GM12878 (cell line): ENCODE data around the gene PATE4. TPM values are rescaled to one million over a fixed set of nuclear protein-coding genes. Genes with fewer than 3 reads are reported as not detected.
A peak's percentile ranks its signal among the peaks of the same experiment; 100 is the strongest.

Experiments used
- ATAC-seq: fragments of 200-7000 bp; cut with Tn5 transposase; 3 replicates; pipeline ENCODE4 v1.9.1; 2020; ENCODE audit warnings: mild to moderate bottlenecking, moderate library complexity
- BruUV-seq: library from RNA; stranded (reverse); fragments of 400-500 nt; replicated peaks from 2 replicates; lab custom pipeline; 2021; lab: Mats Ljungman, UMichigan
- CTCF ChIA-PET: fragments of 300-600 bp; sonication (Branson Sonifier 250); formaldehyde crosslinking; extraction: SDS; loops from one replicate; lab custom pipeline; 2021; ENCODE audit warnings: inconsistent platforms; lab: Yijun Ruan, JAX
- POLR2A ChIA-PET: fragments of 350-600 bp; formaldehyde crosslinking; extraction: SDS; loops from one replicate; lab custom pipeline; 2021; ENCODE audit warnings: inconsistent platforms; lab: Charles Lee
- RAD21 ChIA-PET: fragments of 300-600 bp; sonication (Branson Sonifier 250); formaldehyde crosslinking; loops from one replicate; lab custom pipeline; 2023; ENCODE audit warnings: antibody characterized with exemption; ENCODE audit not compliant: unreplicated experiment; lab: Charles Lee
- SMC1A ChIA-PET: fragments of 300-600 bp; sonication (Branson Sonifier 250); formaldehyde crosslinking; loops from one replicate; lab custom pipeline; 2023; ENCODE audit not compliant: unreplicated experiment, uncharacterized antibody; lab: Charles Lee
- DNase-seq: peaks from one replicate; pipeline ENCODE4 v3.0.0-alpha.2; 2011; ENCODE audit warnings: low read depth, low spot score
- FAIRE-seq: peaks from 3 replicates; lab custom pipeline; 2011; peaks lifted over from hg19 to GRCh38; lab: Jason Lieb, UNC
- H2AFZ ChIP-seq: 2 replicates; pipeline ENCODE4 v1.6.0; 2011; ENCODE audit warnings: low read depth, low read length, control low read depth; ENCODE audit not compliant: control insufficient read depth
- H3K27ac ChIP-seq: 2 replicates; pipeline ENCODE4 v1.5.1; 2011; ENCODE audit warnings: control low read depth; ENCODE audit not compliant: control insufficient read depth, insufficient read depth
- H3K27me3 ChIP-seq, 2 experiments: replicated peaks in 1 of 2; 2 replicates each; pipeline versions ENCODE4 v1.6.0 to v1.6.1; 2011; ENCODE audit warnings: low read length in 1 of 2; ENCODE audit not compliant: control insufficient read depth in 2 of 2, insufficient read depth in 2 of 2
- H3K36me3 ChIP-seq, 2 experiments: 2 replicates each; pipeline ENCODE4 v1.5.1; 2011; ENCODE audit warnings: low read length in 1 of 2; ENCODE audit not compliant: control insufficient read depth in 2 of 2, insufficient read depth in 2 of 2
- H3K4me1 ChIP-seq: 2 replicates; pipeline ENCODE4 v1.6.1; 2011; ENCODE audit warnings: mild to moderate bottlenecking, low read length, moderate library complexity, mixed read lengths; ENCODE audit not compliant: control insufficient read depth, insufficient read depth
- H3K4me2 ChIP-seq: 2 replicates; pipeline ENCODE4 v1.6.0; 2011; ENCODE audit warnings: control low read depth; ENCODE audit not compliant: control insufficient read depth, insufficient read depth
- H3K4me3 ChIP-seq: fragments of 200-600 bp; sonication (generic); 2 replicates; pipeline ENCODE4 v1.5.1; 2016
- H3K79me2 ChIP-seq: 2 replicates; pipeline ENCODE4 v1.6.0; 2011; ENCODE audit warnings: low read length; ENCODE audit not compliant: control insufficient read depth, insufficient read depth
- H3K9ac ChIP-seq: 2 replicates; pipeline ENCODE4 v1.8.0; 2011; ENCODE audit warnings: low read length, control low read depth, mixed read lengths; ENCODE audit not compliant: control insufficient read depth, insufficient read depth
- H3K9me3 ChIP-seq: replicated peaks from 3 replicates; pipeline ENCODE4 v1.5.1; 2011; ENCODE audit warnings: mild to moderate bottlenecking, low read length; ENCODE audit not compliant: control insufficient read depth, insufficient read depth
- H4K20me1 ChIP-seq: 2 replicates; pipeline ENCODE4 v1.6.0; 2011; ENCODE audit not compliant: control insufficient read depth, insufficient read depth
- CBX5 ChIP-seq: sonication (generic); IDR thresholded peaks from 2 replicates; pipeline ENCODE4 v1.6.1; 2016; ENCODE audit warnings: low read depth, moderate library complexity, mild to moderate bottlenecking, inconsistent platforms
- CREB1 ChIP-seq: IDR thresholded peaks from 2 replicates; pipeline ENCODE4 v1.6.1; 2012; ENCODE audit warnings: low read depth, mild to moderate bottlenecking, inconsistent platforms
- IRF3 ChIP-seq: fragments of 450-650 bp; IDR thresholded peaks from 2 replicates; pipeline ENCODE4 v1.6.1; 2014; ENCODE audit warnings: mild to moderate bottlenecking
- MTA3 ChIP-seq: IDR thresholded peaks from 2 replicates; pipeline ENCODE4 v1.6.1; 2012; ENCODE audit warnings: low read length, inconsistent platforms, borderline replicate concordance
- NFYA ChIP-seq: IDR thresholded peaks from 2 replicates; pipeline ENCODE4 v1.6.1; 2011; ENCODE audit warnings: low read depth, mild to moderate bottlenecking, low read length, improper control_type of control experiment, borderline replicate concordance
- NR2C1 ChIP-seq: fragments of 450-650 bp; IDR thresholded peaks from 2 replicates; pipeline ENCODE4 v1.6.1; 2017; ENCODE audit warnings: antibody characterized with exemption, mild to moderate bottlenecking, moderate library complexity
- RAD21 ChIP-seq: IDR thresholded peaks from 2 replicates; pipeline ENCODE4 v1.6.1; 2011; ENCODE audit warnings: mild to moderate bottlenecking, low read depth, low read length, moderate library complexity; ENCODE audit not compliant: insufficient read depth
- SUZ12 ChIP-seq: fragments of 200-600 bp; sonication (generic); IDR thresholded peaks from one replicate; pipeline ENCODE4 v1.6.1; 2018; ENCODE audit warnings: antibody characterized with exemption, mild to moderate bottlenecking; ENCODE audit not compliant: unreplicated experiment
- whole genome bisulfite sequencing: methylation state at CpG from one replicate; pipeline ENCODE4 v1.1.6; 2016; ENCODE audit warnings: low lambda C conversion rate; ENCODE audit not compliant: insufficient replicate concordance, insufficient coverage; ENCODE audit errors: missing lambda C conversion rate; 5-methylcytosine and 5-hydroxymethylcytosine counted together
- in situ Hi-C: fragments of 300-500 bp; cut with MboI; formaldehyde crosslinking; loops from 9 replicates; pipeline ENCODE4 v1.14.3; 2018; ENCODE audit warnings: mixed read lengths
- intact Hi-C: fragments of 100-400 bp; cut with micrococcal nuclease; formaldehyde crosslinking; loops from one replicate; pipeline ENCODE4 v1.14.2; 2022; ENCODE audit not compliant: unreplicated experiment
- polyA plus RNA-seq, 11 experiments: library from polyadenylated mRNA; depleted of rRNA in 4 of 11; unstranded in 6 of 11; stranded (reverse) in 5 of 11; fragments of >200 nt; fragmentation: Nextera tagmentation in 4 of 11; fragmentation: Illumina TruSeq in 1 of 11; extraction: Ambion mirVana in 4 of 11; extraction: Trizol in 1 of 11; gene quantifications; 1 replicate in 1 of 11; 2 replicates in 10 of 11; pipeline versions ENCODE4 v1.2.1 to v1.2.3, GENCODE V29; 2011 to 2016; ENCODE audit warnings: inconsistent platforms in 2 of 11, missing spikeins in 2 of 11, low read depth in 1 of 11
- total RNA-seq, 4 experiments: library from RNA; depleted of rRNA in 3 of 4; stranded (reverse); fragments of >200 nt in 3 of 4; fragmentation: Illumina TruSeq in 1 of 4; extraction: Trizol in 1 of 4; gene quantifications; 2 replicates each; pipeline versions ENCODE4 v1.2.1 to v1.2.3, GENCODE V29; 2013 to 2021
- TF ChIP-seq, protein P1 (sequence below), 3 experiments: IDR thresholded peaks in 2 of 3; conservative IDR thresholded peaks in 1 of 3; 2 replicates each; pipeline ENCODE4 v1.5.1; 2011; ENCODE audit warnings: low read depth in 3 of 3, low read length in 3 of 3, mild to moderate bottlenecking in 3 of 3, control low read depth in 2 of 3, moderate library complexity in 2 of 3, inconsistent platforms in 1 of 3, mixed read lengths in 1 of 3; ENCODE audit not compliant: control insufficient read depth in 2 of 3, insufficient read depth in 1 of 3; ENCODE audit errors: extremely low read depth in 1 of 3

The PATE4 gene
- total and polyA plus RNA-seq, 10 of the 15 experiments (the other 5 are each of a cell fraction or from before 2014, with no cell fraction given): 0.17 TPM; not detected in 9

DNA sequence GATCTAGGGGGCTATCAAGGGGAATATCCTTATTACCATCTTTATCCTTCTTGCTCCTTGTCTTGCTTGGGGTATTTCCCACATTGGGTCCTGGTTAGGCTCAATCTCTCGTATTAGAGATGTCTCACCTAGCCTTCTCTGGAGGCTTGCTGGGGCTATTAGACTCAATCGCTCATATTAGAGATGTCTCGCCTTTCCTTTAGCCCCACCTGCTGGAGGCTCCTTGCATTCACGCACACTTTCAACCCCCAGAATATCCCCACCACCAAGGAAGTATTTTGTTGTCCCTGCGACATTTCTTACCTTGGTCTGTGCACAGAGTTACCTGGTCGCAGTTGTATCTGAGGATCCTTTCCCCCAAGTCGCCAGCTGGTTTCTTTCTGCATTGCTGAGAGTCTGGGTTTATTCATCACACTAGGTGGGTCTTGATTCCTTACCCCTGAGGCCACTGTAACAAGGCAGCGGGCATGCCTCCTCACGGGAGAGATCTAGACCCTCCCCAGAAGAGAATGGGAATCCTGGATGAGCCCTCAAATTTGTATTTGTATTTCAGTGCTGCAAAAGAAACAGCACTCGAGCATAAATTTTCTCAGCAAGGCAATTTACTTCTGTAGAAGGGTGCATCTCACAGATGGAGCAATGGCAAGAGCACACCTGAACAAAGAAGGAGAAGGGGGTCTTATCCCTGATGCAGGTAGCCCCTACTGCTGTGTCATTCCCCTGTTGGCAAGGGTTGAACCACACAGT is 38.4 kb downstream of the PATE4 start:
- BruUV-seq: no TSS peak
- FAIRE-seq (no peak), ATAC-seq (peak; percentile 79), DNase-seq (no peak)
- Histone ChIP-seq H3K36me3 (no peaks in the 10 kb centered on the region), H3K4me1 (no peaks in the 10 kb centered on the region), H3K9ac (no peak overlapping the region), H3K27me3 (no peaks in the 10 kb centered on the region; a peak in 1 of 4 replicates), H3K79me2 (no peaks in the 10 kb centered on the region), H3K9me3 (peaks cover 5% of the 10 kb centered on the region; the same call in 2 of the 3 replicates), H2AFZ (no peak overlapping the region), H3K4me2 (no peak overlapping the region), H3K27ac (no peak overlapping the region), H4K20me1 (no peaks in the 10 kb centered on the region), H3K4me3 (no peak overlapping the region)
- CTCF ChIA-PET: interaction anchor here (0.7 to 1.0 kb wide), 2 partner anchors 450 to 905 kb away, joined by 3 read pairs; no protein-coding TSS in a partner anchor
- SMC1A ChIA-PET: no interaction called here
- POLR2A ChIA-PET: no interaction called here
- 61% methylated on average over 10 of the region's 10 CpGs for WGBS
- TF ChIP-seq CREB1: no peak
- TF ChIP-seq CBX5: 0 out of 2 replicates have a peak, but pooled peaks have one; percentile 35
- no peak for TF ChIP-seq NR2C1
- TF ChIP-seq MTA3: no peak
- TF ChIP-seq SUZ12: no peak
- TF ChIP-seq, protein P1, sequence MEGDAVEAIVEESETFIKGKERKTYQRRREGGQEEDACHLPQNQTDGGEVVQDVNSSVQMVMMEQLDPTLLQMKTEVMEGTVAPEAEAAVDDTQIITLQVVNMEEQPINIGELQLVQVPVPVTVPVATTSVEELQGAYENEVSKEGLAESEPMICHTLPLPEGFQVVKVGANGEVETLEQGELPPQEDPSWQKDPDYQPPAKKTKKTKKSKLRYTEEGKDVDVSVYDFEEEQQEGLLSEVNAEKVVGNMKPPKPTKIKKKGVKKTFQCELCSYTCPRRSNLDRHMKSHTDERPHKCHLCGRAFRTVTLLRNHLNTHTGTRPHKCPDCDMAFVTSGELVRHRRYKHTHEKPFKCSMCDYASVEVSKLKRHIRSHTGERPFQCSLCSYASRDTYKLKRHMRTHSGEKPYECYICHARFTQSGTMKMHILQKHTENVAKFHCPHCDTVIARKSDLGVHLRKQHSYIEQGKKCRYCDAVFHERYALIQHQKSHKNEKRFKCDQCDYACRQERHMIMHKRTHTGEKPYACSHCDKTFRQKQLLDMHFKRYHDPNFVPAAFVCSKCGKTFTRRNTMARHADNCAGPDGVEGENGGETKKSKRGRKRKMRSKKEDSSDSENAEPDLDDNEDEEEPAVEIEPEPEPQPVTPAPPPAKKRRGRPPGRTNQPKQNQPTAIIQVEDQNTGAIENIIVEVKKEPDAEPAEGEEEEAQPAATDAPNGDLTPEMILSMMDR (IDR thresholded peaks at IDR 0.05 in 2 of 3, conservative IDR thresholded peaks at IDR 0.05 in 1 of 3; ENCODE audit: control insufficient read depth in 2 of 3, extremely low read depth in 1 of 3, insufficient read depth in 1 of 3, low read depth in 3 of 3, low read length in 3 of 3): peak; percentile 27 to 38 (median 37); a peak in 4 of 6 replicates
- TF ChIP-seq RAD21: peak; percentile 30; the same call in 1 of the 2 replicates
- TF ChIP-seq NFYA: no peak
- TF ChIP-seq IRF3: no peak
- intact Hi-C loops: no loop called here
- in situ Hi-C loops: loop anchor here (10.0 kb wide), 1 partner anchor 447 kb away; no protein-coding TSS in a partner anchor
- RAD21 ChIA-PET: no interaction called here
